Activated CD4-positive, alpha-beta T cell treated with anti-CD3 and anti-CD28 coated beads, Interleukin-10, Interleukin-2, amounts not matched to agents 100 ng/mL and 50 ng/mL, durations not matched to agents 16 hours and 8 hours (primary cell): Measurements from ENCODE around the gene GPHN.
"Not testable (repeated sequence)": the region's sequence is repeated elsewhere in the genome, so short reads cannot be mapped to it uniquely, and the experiment has no call there.

Experiments used
- DNase-seq: peaks from one replicate; pipeline ENCODE4 v3.0.0-alpha.2; 2020

Gene GPHN

DNA sequence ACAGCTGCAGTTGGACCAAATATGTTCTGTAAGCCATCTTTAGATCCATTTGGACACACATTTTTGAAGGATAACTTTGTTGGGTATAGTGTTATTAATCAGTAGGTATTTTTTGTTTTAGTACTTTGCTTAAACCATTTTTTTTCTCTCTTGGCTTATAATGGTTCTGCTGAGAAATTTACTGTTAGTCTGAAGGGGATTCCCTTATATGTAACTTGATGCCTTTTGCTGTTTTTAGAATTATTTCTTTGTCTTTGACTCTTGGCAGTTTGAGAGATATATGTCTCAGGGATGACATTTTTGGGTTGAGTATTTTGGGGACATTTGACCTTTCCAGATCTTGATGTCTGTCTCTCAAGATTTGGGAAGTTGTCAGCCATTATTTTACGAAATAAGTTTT, 169.8 kb downstream of the GPHN start:
- no peak for DNase-seq

DNA sequence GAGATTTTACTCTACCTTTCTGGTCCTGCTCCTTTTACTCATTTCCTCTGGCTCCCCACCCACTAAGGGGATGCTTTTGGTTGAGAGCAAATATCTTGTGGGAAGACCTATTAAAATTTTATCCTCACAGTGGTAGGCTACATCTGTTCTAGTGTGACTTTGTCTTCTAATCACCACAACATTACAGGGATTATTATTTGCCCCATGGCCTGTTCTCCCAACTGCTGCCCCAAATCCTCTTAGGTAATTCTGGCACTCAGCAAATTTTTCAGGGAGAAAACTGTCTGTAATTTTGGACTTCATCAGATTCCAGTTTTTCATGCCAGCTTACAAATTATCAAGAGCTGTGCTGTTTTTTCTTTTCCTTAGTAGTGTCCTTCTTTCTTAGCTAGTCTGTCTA, 172.3 kb downstream of the GPHN start:
- DNase-seq = no peak

DNA sequence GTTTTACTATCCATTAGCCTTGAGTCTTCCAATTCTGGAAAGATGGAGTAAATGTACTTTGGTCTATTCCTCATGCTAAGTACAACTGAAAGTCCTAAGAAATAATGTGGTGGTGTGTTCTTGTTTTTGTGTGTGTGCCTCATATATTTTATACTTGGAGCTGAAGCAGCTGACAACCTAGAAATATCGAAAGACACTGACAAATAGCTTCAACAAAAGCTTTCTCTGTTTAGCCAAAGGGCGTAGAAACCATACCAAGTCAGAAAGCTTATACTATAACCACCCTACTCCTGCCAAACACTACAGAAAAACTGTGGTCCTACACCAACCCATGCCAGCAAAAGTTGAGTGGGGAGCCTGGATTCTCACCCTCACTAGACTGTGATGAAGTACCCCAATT, 188.4 kb downstream of the GPHN start:
- DNase-seq = no peak

DNA sequence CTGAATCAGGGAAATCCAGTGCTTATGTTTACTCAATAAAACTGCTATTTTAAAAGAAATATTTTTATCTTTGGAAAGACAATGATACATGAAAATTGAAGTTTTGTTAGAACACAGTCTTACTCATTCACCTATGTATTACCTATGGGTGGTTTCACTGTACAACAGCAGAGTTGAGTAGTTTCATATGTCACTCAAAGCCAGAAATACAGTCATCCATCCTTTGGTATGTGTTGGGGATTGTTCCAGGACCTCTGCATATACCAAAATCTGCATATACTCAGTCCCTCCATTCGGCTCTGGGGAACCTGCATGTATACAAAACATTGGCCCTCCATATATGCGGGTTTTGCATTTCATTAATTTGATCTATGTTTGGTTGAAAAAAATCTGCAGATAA, 190.6 kb downstream of the GPHN start:
- DNase-seq = peak; percentile 11

DNA sequence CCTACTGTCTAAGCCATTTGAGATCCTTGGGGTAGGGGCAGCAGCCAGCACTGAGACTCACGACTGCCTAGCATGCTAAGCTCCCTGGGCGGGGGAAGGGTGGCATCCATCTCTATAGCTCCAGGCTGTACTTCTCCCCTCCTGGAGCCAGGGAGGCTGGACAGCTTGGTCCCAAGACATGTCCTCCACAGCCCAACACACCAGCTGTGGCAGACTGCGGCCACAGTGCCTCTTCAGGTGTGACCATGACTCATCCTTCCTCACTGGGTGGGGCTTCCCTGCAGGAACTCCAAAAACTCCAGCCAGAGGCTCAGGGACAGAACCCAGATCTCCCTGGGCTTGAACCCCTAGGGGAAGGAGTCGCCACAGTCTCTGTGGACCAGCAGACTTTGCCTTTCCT, 193.9 kb downstream of the GPHN start:
- no peak for DNase-seq

DNA sequence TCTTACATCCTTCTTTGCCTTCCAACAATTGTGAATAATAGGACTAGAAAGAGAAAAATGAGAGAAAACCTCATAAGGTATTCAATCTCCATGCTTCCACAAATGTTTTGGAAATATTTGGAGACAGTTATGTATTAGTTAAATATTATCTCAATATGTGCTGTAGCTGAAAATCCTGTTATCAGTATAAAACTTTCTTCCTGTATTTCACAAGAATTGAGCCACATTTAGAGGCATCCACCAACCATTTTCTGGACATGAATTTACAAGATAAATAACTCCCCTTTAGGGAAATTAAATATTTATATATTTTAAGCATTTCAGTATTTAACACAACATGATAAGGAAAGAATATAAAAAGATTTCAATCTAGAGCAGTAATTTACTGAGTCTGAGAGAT, 200.3 kb downstream of the GPHN start:
- DNase-seq = no peak

DNA sequence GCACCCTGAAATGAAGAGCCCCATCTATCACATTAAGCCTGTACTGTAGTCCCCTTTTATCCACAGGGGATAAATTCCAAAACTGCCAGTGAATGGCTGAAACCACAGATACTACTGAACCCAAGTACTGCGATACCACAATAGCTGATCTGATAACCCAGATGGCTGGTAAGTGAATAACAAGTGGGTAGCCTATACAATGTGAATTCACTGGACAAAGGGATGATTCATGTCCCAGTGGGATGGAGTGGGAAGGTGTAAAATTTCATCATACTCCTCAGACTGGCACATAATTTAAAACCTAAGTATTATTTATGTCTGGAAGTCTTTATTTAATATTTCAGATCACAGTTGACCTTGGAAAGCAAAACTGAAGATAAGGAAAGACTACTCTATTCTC, 201.3 kb downstream of the GPHN start:
- DNase-seq = no peak

DNA sequence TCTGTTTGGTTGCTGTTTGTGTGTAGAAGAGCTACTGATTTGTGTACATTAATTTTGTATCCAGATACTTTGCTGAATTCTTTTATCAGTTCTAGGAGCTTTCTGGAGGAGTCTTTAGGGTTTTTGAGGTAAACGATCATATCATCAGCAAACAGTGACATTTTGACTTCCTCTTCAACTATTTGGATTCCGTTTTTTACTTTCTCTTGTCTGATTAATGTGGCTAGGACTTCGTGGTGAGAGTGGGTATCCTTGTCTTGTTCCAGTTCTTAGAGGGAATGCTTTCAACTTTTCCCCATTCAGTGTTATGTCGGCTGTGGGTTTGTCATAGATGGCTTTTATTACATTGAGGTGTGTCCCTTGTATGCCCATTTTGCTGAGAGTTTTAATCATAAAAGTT, 206.3 kb downstream of the GPHN start:
- DNase-seq = not testable (repeated sequence)

DNA sequence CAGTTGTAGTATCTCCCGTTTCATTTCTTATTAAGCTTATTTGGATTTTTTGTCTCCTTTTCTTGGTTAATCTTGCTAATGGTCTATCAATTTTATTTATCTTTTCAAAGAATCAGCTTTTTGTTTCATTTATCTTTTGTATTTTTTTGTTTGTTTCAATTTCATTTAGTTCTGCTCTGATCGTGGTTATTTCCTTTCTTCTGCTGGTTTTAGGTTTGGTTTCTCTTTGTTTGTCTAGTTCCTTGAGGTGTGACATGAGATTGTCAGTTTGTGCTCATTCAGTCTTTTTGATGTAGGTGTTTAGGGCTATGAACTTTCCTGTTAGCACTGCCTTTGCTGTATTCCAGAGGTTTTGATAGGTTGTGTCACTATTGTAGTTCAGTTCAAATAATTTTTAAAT, 207.4 kb downstream of the GPHN start:
- peak; percentile 4 for DNase-seq

DNA sequence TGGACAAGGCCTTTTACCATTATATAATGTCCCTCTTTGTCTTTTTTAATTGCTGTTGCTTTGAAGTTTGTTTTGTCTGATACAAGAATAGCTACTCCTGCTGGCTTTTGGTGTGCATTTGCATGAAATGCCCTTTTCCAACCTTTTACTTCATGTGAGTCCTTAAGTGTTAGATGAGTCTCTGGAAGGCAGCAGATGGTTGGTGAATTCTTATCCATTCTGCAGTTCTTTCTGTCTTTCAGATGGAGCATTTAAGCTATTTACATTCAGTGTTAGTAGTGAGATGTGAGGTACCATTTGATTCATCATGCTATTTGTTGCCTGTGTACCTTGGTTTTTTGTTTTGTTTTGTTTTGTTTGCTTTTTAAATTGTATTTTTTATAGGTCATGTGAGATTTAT, 208.3 kb downstream of the GPHN start:
- no peak for DNase-seq

DNA sequence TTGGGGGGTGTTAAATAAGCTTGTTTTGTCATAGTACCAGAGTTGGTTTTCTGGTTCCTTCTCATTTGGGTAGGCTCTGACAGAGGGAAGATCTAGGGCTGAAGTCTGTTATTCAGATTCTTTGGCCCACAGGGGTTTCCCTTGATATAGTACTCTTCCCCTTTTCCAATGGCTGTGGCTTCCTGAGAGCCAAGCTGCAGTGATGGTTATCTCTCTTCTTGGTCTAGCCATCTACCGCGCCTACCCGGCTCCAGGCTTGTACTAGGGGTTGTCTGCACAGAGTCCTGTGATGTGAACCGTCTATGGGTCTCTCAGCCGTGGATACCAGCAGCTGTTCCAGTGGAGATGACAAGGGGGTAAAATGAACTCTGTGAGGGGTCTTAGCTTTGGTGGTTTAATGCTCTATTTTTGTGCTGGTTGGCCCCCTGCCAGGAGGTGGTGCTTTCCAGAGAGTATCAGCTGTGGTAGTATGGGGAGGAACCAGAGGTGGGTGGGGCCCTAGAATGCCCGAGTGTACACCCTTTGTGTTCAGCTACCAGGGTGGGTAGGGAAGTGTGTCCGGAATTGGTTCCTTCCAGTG, 209.7 kb downstream of the GPHN start:
- DNase-seq = no peak

DNA sequence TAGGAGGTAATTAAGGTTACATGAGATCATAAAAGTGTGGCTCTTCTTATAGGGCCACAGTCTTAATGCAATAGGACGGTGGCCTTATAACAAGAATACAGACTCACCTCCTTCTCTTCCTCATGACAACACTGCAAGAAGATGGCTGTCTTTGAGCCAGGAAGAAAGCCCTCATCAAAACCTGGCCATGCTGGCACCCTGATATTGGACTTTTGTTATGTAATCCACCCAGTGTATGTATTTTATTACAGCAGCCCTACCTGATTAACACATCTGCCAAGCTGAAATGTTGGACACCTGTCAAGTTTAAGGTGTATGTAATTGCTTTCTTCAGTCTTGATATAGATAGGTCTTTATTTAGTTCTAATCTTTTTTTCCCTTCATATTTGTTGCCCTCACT, 217.0 kb downstream of the GPHN start:
- no peak for DNase-seq

DNA sequence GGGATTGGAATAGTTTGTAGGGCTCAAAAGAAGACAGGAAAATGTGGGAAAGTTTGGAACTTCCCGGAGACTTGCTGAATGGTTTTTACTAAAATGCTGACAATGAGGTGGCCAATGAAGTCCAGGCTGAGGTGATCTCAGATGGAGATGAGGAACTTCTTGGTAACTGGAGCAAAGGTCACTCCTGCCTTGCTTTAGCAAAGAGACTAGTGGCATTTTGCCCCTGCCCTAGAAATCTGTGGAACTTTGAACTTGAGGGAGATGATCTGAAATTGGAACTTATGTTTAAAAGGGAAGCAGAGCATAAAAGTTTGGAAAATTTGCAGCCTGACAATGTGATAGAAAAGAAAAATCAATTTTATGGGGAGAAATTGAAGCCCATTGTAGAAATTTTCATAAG, 223.4 kb downstream of the GPHN start:
- DNase-seq = not testable (repeated sequence)

DNA sequence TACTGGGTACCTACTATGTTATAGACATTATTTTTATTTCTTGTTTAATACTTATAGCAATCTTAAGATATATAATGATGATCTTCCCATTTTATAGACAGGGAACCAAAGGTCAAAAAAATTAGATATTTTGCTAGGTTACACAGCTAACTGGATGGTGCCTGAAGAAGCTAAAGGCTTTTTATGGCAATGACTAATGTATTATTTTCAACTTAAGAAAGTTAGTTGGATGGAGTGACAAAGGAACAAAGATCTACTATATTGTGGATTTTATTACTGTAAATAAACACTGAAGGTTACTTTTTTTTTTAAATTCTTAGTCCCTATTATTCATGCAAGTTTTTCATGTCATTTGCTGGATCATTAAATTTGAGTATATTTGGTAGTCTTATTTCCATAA, 227.9 kb downstream of the GPHN start:
- no peak for DNase-seq

DNA sequence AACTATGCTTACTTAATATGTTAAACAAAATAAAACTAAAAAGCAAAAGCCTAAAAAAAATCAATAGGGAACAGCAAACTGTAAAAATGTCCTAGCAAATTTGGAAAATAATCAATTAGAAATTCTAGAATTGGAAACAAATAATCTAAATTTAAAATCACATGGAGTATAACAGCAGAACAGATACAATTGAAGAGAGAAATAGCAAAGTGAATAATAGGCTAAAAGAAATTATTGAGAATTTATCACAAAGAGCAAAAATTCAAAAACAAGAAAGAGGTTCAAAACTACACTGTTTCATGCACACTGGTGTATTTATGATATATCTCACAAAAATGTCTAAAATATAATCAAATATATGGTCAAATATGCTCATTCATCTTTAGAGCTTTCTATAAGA, 231.9 kb downstream of the GPHN start:
- DNase-seq = no peak

DNA sequence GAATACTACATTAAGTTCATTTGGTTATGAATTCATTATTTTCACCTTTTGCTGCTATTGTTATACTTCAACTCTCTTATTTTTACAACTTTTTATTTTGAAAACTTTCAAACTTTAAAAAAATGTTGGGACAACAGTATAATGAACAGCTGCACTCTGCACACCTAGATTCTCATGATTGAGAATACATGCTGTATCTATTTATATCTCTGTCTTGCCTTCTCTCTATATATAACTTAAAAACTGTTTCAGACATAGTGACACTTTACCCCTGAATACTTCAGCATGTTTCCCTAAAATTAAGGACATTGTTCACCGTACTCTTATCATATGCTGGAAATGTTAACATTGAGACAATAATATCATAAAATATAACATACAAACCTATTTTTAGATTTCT, 237.1 kb downstream of the GPHN start:
- no peak for DNase-seq

DNA sequence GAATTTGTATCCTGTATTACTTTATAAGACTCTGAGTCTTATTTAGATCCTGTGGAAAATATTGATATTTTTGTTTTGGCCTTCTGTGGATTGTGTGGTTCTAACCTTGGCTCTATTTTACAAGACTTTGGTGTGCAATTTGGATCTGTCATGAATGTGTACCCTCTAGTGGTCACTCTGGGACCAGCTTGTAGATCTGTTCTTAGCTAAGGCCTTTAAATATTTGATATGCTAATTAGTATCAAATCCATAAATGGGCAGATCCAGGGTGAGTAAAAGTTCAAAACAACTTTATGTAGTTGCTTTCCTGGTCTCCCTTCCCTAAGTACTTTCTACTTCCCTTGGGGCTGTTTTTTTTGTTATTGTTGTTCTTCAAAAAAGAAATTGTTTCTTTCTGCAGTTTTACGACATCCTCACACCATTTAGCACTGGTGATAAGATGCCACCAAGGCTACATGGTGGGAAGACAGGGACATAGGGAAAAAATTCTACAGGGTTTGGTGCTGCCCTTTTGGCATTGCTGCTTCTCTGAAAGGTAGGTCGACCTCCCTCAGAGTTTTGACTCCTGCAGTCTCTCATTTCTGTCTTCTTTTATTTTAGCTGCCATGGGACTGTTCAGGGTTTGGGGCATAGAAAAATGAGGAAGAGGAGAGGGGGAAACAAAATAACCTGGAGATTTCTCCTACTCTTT, 238.5 kb downstream of the GPHN start:
- DNase-seq = peak; percentile 23

DNA sequence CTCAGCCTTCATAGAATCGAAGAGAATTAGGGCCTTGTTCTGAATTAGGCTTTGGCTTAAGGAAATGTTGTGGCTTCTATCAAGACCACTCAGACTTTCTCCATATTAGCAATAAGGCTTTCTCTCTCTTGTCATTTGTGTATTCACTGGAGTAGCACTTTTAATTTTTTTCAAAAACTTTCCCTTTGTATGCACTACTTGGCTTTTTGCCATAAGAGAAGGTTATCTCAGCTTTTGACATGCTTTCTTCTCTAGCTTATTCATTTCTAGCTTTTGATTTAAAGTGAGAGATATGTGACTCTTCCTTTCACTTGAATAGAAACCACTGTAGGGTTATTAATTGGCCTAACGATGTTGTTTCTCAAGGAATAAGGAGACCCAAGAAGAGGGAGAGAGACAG, 244.2 kb downstream of the GPHN start:
- peak; percentile 68 for DNase-seq

DNA sequence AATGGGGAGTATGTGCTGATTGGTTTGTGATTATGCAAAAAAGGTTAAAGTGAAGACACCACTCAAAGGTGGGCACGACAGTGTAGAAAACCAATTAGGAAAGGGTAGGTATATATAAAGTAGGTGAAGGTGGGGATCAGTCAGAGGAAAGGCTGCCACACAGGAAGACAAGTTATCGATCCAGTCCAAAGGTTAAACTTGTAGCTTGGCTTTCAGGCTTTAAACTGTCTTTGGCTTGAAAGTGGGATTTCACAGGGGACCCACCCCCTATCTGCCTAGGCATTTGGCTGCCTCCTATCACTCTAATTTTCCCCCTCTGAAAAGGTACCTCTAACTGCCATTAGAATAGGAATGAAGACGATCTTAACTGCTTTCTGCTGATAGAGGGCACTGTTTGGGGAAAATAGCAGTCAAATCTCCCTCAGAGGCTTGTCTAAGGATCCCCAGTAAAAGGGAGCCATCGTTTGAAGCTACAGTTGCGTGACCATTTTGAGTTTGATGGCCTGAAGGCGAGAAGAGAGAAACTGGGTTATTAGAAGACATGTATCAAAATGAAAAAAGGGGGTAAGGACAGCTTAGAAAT, 250.2 kb downstream of the GPHN start:
- DNase-seq = no peak

DNA sequence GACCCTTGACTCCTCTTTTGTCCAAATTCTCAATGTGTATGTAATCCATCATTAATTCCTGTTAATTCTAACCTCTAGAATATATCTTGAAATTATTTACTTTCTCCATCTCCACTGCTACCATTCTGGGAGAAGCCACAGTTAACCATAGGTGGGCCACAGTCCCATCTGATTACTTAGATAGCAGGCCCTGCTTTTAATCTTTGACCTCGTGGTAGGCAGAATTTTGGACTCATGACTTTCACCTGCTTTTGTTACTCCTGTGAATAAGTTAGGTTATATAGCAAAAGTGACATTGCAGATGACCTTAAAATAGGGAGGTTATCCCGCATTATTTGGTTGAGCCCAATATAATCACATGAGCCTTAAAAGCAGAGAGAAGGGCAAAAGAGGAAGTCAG, 264.2 kb downstream of the GPHN start:
- DNase-seq = no peak

DNA sequence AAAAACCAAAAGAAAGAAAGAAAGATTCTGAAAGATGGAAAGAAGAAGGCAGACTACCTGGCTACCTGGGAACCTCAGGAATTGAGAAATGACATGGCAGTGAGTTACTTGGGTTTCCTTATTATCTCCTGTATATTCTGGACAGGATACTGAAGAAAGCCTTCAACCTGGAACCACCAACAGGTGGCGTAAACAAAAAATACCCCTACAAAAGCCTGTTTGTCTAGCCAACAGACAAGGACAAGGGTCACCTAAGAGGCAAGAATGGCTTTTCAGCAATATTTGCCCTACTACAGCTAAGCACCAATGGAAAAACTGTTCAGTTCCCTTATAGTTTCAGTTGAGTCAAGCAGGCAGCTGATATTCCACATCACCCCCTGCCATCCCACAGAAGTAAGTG, 274.9 kb downstream of the GPHN start:
- DNase-seq = no peak

DNA sequence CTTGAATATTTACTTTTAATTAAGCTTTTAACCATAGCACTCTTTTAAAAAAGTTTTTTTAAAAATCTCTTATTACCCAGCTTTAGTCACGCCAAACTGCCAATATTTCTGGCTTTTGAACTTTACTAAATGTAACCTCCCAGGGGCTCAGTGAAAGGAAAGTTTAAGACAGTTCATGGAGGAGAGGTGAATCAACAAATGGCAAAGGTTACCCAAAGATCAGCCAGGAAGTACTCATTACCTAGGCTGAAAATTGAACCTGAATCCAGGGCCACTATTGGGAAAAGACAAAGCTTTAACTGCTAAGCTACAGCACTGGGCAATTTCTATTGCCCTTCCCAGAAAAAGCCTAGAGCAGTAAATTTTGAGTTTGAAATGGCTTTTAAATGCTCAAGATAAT, 282.2 kb downstream of the GPHN start:
- DNase-seq = no peak

DNA sequence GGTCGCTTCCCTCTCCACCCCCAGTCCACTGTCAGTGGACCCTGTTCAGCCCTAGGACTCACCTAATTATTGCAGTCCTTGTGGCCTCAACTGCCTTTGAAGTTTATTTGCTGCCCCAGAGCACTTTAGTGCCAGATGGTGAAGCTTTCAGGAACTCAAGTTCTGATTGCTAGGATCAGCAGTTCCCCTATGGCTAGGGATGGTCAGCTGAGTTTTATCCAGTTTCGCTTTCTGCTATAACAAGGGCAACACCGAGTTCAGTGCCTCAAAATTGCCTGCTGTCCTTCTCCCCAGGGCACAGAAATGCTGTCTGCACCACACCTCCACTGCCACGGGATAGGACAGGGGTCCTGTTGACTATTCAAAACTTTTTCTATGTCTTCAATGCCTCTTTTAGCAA, 295.0 kb downstream of the GPHN start:
- no peak for DNase-seq

DNA sequence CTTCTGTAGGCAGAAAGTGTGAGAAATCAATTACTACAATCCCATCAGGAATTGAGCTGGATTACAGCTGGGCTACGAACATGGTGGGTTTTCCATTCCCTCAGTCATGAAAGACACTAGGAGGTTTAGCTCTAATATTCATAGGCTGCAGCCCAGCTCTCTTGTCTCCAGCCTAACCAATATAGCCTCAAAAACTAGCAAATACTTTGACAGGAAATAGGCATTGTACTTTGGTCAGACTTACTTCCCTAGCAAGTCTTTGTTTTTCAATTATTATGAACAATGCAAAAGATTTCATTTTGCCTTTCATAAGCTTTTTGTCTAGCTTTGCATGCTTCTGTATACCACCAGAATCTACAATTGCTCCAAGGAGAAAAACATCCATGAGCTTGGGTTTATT, 296.2 kb downstream of the GPHN start:
- no peak for DNase-seq

DNA sequence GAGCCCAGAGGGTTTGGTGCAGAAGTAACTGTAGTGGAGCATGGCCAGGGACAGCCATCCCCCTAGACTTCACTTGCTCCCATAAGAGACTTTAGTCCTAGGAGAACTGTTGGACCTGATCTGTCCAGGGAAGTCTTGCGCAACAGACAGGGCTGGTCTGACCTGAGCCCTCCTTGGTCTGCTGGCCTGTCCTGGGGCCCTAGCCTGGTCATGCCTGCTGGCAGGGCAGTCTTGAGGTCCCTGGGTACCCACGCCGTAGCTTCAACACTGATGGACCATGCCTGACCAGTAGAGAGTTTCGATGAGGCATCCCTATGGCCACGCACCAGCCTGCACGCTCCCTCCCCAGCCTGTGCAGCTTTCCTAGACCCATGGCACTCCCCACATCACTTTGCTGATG, 305.7 kb downstream of the GPHN start:
- no peak for DNase-seq
